AG09309 (cell line): ENCODE data around the gene DNAJB9.
A peak's percentile ranks its signal among the peaks of the same experiment; 100 is the strongest.

ENCODE experiments used
- DNase-seq: peaks from one replicate; pipeline ENCODE4 v3.0.0-alpha.2; 2010; ENCODE audit warnings: low read depth
- H3K4me3 ChIP-seq: 2 replicates; pipeline ENCODE4 v1.5.1; 2011; ENCODE audit warnings: mild to moderate bottlenecking, low read depth, low read length, moderate library complexity; ENCODE audit not compliant: control insufficient read depth
- CTCF ChIP-seq: IDR thresholded peaks from 2 replicates; pipeline ENCODE4 v1.5.1; 2011; ENCODE audit warnings: mild to moderate bottlenecking, low read depth, low read length, inconsistent platforms; ENCODE audit not compliant: insufficient read depth, control insufficient read depth; ENCODE audit errors: missing control alignments

Gene DNAJB9

GRCh38 chr7:108592646-108593201 lies 23.1 kb downstream of the DNAJB9 start:
- H3K4me3 ChIP-seq = no peak overlapping the region
- no peak for DNase-seq
- TF ChIP-seq CTCF = peak; percentile 27

- no peak for TF ChIP-seq CTCF
- no peak overlapping the region for H3K4me3 ChIP-seq
- DNase-seq = no peak
These were observed 26.9 kb downstream of the DNAJB9 start for GRCh38 chr7:108596560-108596959.

GRCh38 chr7:108598153-108598552 lies 28.5 kb downstream of the DNAJB9 start:
- TF ChIP-seq CTCF = no peak
- DNase-seq = no peak
- no peak overlapping the region for H3K4me3 ChIP-seq

- no peak for DNase-seq
- no peak for TF ChIP-seq CTCF
- no peak overlapping the region for H3K4me3 ChIP-seq
These were observed 29.4 kb downstream of the DNAJB9 start for GRCh38 chr7:108598914-108599580.

- DNase-seq = no peak
- TF ChIP-seq CTCF = no peak
- no peak overlapping the region for H3K4me3 ChIP-seq
These were observed 30.7 kb downstream of the DNAJB9 start for GRCh38 chr7:108600399-108600798.

- DNase-seq = no peak
- no peak for TF ChIP-seq CTCF
- H3K4me3 ChIP-seq = no peak overlapping the region
These were observed 34.1 kb downstream of the DNAJB9 start for GRCh38 chr7:108603656-108604306.
